ENCODE results near the gene TMEM116.
"Not testable (repeated sequence)": the region's sequence is repeated elsewhere in the genome, so short reads cannot be mapped to it uniquely, and the experiment has no call there.

Gene TMEM116

GRCh38 chr12:112008918-112009317, 4.0 kb downstream of the TMEM116 start:
- no peak for DNase-seq

GRCh38 chr12:112007945-112008344, 5.0 kb downstream of the TMEM116 start:
- no peak for DNase-seq

- no peak for DNase-seq
Observed at GRCh38 chr12:112005419-112006395, 7.3 kb downstream of the TMEM116 start.

GRCh38 chr12:112004041-112004440, 8.9 kb downstream of the TMEM116 start:
- no peak for DNase-seq

GRCh38 chr12:112001576-112001975, 11.4 kb downstream of the TMEM116 start:
- no peak for DNase-seq

GRCh38 chr12:112000820-112001219, 12.1 kb downstream of the TMEM116 start:
- no peak for DNase-seq

GRCh38 chr12:111999129-111999528, 13.8 kb downstream of the TMEM116 start:
- DNase-seq: not testable (repeated sequence)

GRCh38 chr12:111998015-111998414, 14.9 kb downstream of the TMEM116 start:
- DNase-seq: no peak

GRCh38 chr12:111997300-111997699, 15.7 kb downstream of the TMEM116 start:
- DNase-seq: no peak

- DNase-seq: no peak
Observed at GRCh38 chr12:111995782-111996480, 17.0 kb downstream of the TMEM116 start.

GRCh38 chr12:111994211-111995111, 18.5 kb downstream of the TMEM116 start:
- not testable (repeated sequence) for DNase-seq

- DNase-seq: no peak
Observed at GRCh38 chr12:111993292-111994150, 19.4 kb downstream of the TMEM116 start.

- no peak for DNase-seq
Observed at GRCh38 chr12:111992464-111992863, 20.5 kb downstream of the TMEM116 start.

- DNase-seq: no peak
Observed at GRCh38 chr12:111991946-111992345, 21.0 kb downstream of the TMEM116 start.

- no peak for DNase-seq
Observed at GRCh38 chr12:111991535-111991934, 21.4 kb downstream of the TMEM116 start.

GRCh38 chr12:111984820-111985219, 28.1 kb downstream of the TMEM116 start:
- no peak for DNase-seq

GRCh38 chr12:111981987-111982386, 31.0 kb downstream of the TMEM116 start:
- no peak for DNase-seq

- DNase-seq: no peak
Observed at GRCh38 chr12:111980598-111980997, 32.4 kb downstream of the TMEM116 start.

- no peak for DNase-seq
Observed at GRCh38 chr12:111978545-111978944, 34.4 kb downstream of the TMEM116 start.

- no peak for DNase-seq
Observed at GRCh38 chr12:111976860-111977259, 36.1 kb downstream of the TMEM116 start.

- no peak for DNase-seq
Observed at GRCh38 chr12:111976291-111976690, 36.7 kb downstream of the TMEM116 start.
